ENCODE results near the gene LGALS9B.
"Not testable (repeated sequence)": the region's sequence is repeated elsewhere in the genome, so short reads cannot be mapped to it uniquely, and the experiment has no call there.

Gene LGALS9B

DNA sequence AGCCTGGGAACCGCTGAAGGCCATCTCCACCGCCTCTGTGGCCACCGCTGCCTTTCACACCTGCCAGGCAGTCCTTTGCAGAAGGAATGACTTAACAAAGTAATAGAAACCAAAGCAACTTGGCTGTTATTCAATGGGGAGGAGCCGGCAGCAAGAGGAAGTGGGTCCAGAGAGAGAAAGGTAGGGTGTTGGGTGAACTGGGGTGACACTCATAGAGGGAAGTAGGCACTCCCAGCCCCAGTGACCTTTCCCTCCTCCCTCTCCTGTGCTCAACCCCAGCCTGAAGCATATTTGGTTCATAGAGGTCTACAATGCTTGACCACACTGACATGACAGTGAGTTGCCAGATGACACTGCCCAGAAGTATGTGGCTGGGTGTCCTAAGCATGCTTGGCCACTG, at the start of gene LGALS9B:
Gene LGALS9B, minus strand, starts transcription at position 93 of the 400 bp plus-strand sequence. Its CDS starts 69 bp downstream, at position 24.
- DNase-seq (ENCODE audit: low read depth in 1 of 2, low spot score in 1 of 2): not testable (repeated sequence)

DNA sequence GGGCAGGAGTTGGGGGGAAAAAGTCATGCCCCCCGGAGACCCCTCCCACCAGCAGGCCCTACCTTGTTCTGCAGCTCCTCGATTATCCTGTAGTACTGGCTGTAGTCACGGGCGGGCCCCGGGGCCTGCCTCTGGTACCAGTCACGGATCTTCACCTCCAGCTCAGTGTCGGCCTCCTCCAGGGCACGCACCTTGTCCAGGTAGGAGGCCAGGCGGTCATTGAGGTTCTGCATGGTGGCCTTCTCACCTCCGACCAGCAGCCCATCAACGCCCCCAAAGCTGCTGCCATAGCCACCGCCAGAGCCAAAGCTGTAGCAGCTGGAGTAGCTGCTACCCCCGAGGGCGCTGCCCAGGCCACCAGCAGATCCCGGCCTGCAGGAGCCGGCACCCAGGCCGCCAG, 49.6 kb upstream of the LGALS9B start:
- DNase-seq (ENCODE audit: low read depth in 1 of 2, low spot score in 1 of 2): not testable (repeated sequence)

DNA sequence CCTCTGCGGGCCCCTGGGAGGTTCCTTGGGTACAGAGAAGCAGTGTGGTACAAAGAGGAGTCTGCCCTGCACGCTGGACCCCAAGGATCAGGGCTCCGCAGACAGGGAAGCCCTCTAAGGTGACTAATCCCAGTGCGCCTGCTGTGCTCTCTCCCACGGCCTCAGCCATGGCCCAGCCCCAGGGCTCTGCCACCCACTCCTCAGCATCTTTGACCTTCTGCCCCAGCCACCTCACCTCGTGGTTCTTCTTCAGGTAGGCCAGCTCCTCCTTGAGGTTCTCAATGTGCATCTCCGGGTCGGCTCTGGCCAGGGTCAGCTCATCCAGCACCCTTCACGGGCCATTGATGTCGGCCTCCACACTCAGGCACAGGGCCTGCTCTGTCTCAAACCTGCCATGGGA, 47.8 kb upstream of the LGALS9B start:
- DNase-seq (ENCODE audit: low read depth in 1 of 2, low spot score in 1 of 2): not testable (repeated sequence)

DNA sequence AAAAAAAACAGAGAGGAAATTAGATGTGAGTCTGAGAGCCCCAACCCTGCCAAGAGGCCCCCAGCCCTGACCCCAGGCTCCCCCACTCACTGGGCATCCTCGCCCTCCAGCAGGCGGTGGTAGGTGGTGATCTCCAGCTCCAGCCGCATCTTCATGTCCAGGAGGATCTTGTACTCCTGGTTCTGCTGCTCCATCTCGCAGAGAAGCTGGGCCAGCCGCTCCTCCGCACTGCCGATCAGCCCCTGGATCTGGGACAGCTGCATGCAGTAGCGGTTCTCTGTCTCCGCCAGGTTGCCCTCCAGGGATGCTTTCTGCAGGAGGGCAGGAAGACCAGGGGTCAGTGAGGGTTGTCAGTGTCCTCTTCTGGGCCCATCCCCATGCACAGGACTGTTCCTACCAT, 46.2 kb upstream of the LGALS9B start:
- not testable (repeated sequence) for DNase-seq (ENCODE audit: low read depth in 1 of 2, low spot score in 1 of 2)

DNA sequence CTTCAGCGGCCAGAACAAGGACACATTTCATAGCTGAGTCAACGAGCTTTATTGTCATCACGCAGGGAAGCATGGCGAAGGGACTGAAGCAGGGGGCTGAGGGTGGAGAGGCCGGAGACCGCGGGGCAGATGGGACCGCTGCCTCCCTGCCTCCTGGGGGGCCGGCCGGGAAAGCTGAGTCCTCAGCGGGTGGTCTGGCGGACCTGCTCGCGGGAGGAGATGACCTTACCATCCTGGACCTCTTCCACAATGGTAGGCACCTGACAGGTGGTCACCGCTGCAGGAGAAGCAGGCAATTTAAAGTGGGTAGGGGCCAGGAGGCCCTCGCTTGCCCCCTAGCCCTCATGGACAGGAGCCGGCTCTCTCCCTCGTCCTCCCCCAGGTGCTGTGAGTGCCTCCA, 45.0 kb upstream of the LGALS9B start:
- not testable (repeated sequence) for DNase-seq (ENCODE audit: low read depth in 1 of 2, low spot score in 1 of 2)

DNA sequence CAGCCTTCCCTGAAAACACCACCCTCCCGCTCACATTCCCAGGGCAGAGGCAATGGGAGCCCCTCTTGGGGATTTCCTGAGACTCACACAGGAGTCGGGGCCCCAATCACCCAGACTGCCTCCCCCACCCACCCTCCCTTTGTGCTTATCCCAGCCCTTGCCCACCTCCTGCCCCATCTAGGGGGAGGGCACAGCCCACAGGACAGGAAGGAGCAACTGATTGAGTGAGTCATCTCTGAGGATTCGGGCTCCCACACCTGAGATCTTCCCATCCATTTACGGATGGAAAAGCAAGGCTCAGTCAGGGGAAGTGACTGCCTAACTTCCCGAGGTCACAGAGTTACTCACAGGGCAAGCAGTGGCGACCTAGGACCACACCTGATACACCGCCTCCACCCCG, 44.4 kb upstream of the LGALS9B start:
- DNase-seq (ENCODE audit: low read depth in 1 of 2, low spot score in 1 of 2): not testable (repeated sequence)

DNA sequence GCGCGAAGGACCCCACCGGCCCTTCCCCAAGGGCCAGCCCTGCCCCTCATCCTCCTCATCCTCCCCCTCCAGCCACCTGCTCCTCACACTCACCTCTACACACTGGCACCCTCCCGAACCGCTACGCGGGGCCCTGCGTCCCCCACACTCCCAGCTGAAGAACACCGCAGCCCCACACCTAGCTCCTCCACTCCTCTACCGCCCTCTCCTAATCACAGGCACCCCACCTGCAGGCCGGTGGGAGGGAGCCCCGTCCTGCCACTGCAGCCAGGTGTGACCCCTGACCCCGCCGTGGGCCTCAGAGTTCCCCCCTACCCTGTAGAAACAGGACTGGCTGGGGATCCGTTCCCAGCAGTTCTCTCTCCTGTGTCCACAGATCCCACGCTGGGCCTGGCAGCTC, 38.0 kb upstream of the LGALS9B start:
- DNase-seq (ENCODE audit: low read depth in 1 of 2, low spot score in 1 of 2): not testable (repeated sequence)

DNA sequence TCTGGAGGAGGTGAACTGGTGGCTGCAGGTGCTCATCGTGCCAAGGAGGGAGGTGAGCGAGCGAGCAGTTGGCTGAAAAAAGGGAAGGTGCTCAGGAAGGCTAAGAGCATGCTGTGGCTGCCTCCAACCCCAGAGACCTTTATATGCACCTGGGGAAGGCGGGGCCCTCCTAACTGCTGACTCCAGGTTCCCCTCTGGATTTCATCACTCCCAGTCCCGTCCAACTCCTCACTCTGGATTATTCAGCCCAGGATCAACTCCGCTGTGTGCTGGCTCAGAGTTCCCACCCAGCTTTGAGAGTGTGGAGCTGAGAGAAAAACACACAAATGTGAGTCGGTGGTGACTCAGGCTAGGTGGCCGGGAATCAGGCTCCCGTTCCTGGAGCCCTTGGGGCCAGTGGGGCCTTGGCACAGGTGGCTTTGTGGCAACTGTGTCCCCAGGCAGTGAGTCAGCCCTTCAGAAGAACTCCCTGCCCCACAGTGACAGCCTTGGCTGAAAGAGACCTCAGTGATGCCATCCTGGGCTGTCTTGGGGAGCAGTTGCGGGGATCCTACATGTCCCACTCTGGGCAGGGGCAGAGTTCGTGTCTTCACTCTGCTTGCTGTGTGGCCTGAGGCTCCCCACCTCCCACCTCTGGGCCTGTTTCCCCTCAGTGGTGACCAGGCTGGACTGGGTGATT, 37.2 kb upstream of the LGALS9B start:
- DNase-seq (ENCODE audit: low read depth in 1 of 2, low spot score in 1 of 2): not testable (repeated sequence)

DNA sequence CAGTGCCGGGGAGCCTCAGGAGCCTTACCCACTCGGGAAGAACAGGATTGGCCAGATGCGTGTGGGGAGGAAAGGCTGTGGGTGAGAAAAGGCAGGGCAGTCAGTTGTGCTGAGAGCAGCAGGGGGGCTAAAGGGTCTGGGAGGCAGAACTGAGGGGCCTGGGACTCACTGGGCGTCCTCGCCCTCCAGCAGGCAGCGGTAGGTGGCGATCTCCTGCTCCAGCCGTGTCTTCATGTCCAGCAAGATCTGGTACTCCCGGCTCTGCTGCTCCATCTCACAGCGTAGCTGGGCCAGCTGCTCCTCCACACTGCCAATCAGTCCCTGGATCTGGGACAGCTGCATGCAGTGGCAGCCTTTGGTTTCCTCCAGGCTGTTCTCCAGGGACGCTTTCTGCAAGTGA, 34.6 kb upstream of the LGALS9B start:
- DNase-seq (ENCODE audit: low read depth in 1 of 2, low spot score in 1 of 2): not testable (repeated sequence)

DNA sequence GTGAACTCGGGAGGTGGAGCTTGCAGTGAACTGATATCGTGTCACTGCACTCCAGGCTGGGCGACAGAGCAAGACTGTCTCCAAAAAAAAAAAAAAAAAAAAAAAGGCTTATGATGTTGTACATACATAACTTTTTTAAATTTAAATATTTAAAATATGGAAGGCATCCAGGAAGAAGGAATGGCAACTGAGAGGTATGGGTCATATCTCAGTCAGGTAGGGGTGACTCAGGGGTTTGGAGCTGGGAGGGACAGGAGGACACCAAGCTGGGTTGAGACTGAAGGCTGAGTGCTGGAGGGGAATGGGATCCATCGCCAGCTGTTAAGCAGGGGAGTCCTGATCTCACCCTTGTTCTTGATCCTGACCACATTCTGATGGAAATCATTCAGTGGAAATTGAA, 33.0 kb upstream of the LGALS9B start:
- DNase-seq (ENCODE audit: low read depth in 1 of 2, low spot score in 1 of 2): not testable (repeated sequence)

DNA sequence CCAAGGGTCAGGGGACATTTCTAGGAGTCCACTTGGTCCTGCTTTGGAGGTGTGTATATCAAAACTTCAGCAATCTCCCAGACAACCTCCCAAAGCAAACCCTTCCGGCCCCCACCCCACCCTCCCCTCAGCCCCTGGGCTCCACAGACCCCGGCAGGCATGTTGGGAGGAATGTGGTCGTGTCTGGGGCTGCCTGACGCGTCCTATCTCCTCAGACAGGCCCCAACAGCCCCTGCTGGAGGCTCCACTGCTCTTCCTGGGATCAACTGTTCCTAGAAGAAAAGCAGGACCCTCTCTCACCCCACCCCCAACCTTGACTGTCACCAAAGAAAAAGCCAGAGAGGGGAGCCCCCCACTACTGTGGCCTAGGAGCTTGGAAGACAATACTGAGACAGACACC, 28.1 kb upstream of the LGALS9B start:
- not testable (repeated sequence) for DNase-seq (ENCODE audit: low read depth in 1 of 2, low spot score in 1 of 2)

DNA sequence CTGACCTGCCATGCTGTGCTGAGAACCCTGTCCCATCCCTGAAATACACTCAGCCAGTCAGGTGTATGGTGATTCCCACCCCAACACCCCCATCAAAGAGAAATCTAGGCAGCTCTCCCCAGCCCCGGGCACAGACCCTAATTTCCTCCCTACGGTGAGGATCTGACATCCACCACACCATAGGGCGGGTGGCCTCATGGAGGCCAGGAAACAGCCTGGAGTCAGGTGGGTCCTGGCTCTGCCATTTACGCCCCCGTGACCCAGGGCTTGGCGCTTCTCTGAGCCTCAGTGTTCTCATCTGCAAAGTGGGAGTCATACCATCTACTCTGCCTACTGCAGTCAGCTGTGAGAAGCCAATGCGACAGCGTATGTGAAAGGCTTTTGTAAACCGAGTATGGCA, 27.4 kb upstream of the LGALS9B start:
- DNase-seq (ENCODE audit: low read depth in 1 of 2, low spot score in 1 of 2): not testable (repeated sequence)

DNA sequence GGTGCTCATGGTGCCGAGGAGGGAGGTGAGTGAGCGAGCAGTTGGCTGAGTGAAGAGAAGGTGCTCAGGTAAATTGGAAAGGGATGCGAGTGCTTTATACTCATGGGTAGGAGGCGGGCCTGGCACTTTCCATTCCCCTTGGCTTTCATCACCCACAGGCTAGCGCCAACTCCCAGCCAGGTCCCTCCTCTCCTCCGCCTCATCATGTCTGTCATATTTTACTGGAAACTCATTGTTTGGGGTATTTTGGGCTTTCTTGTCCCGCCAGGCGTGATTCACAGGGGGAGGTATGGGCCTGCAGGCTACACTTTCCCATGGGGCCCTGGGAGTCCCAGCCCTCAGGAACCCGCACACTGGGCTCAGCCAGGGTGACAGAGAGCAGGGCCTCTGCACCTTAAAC, 26.8 kb upstream of the LGALS9B start:
- not testable (repeated sequence) for DNase-seq (ENCODE audit: low read depth in 1 of 2, low spot score in 1 of 2)

DNA sequence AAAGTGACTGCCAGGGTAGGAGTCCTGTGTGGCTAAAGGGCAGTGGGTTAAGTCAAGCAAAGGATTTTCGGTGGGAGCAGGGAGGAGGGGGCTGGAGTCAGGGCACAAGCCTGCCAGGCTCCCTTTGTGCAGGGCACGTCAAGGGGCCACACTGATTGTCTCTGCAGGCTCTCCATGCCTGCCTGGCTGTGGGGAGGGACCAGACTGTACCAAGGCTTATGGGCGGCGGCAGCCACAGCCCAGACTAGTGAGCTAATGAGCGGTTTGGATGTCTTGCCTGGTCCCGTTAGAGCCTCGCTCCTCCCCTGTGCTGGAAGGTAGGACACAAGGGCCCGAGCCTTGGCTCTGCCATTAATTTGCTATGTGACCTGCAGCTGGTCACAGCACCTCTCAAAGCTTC, 25.6 kb upstream of the LGALS9B start:
- not testable (repeated sequence) for DNase-seq (ENCODE audit: low read depth in 1 of 2, low spot score in 1 of 2)

DNA sequence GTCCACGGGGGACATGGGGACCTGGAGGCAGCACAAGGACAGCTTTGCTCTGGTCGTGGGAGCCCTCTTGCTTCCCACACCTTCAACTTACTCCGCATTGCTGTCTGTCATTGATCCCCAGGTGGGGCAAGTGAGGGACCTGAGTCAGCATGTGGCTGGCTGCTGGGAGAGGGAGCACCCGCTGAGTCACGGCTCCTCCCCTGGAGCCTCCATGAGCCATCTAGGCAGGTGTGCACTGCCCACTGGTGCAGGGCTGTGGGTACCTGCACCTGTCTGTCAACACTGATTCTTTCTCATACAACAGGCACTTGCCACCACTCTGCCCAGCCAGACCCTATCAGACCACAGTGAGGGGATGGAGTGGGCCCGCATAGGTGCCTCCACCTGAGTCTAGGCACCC, 24.8 kb upstream of the LGALS9B start:
- DNase-seq (ENCODE audit: low read depth in 1 of 2, low spot score in 1 of 2): not testable (repeated sequence)

DNA sequence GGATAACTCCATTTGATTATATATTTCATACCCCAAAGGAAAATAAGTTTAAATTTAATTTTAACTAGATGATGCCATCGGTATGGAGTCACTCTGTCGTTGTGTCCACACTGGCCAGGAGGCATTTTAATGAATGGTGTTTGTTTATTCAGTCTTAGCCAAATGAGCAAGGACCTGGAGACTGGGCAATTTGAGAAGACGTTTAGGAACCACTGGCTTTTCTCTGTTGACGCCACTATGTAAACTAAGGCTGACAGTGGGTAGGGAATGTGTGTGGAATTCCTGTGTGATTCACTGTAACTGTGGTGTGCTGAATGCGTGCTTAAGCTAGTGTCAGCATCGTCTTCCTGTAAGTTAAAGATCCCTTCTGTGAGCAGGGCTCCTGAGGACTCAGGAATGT, 17.6 kb upstream of the LGALS9B start:
- DNase-seq (ENCODE audit: low read depth in 1 of 2, low spot score in 1 of 2): not testable (repeated sequence)

DNA sequence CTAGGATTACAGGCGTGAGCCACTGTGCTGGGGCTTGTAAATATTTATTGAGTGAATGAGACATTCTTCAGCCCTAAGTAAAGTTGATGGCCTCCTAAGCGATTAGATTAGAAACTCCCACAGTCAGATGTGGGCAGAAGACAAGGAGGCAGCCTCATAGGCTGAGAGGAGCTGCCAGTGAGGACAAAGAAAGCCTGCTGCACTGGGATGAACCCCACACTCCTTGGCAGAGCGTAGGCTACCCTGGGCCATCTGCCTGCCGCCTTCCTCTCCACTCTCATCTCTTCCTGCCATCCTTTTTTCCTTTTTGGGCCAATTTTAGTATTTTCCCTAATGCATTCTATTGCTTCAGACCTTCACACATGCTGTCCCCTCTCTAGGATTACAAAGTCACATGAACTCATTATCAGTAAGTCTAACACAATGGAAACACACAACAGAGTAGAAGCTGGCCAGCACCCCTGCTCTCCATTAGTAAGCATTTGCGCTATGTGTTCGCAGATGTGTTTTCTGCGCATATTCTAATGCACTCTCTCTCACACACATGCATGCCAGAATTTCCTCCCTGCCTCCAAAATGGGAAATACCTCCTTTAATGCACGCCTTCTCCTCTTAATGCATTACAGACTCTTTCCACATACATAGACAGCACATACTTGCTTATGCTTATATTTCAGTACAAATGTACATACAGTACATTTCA, 12.7 kb upstream of the LGALS9B start:
- DNase-seq (ENCODE audit: low read depth in 1 of 2, low spot score in 1 of 2): not testable (repeated sequence)

DNA sequence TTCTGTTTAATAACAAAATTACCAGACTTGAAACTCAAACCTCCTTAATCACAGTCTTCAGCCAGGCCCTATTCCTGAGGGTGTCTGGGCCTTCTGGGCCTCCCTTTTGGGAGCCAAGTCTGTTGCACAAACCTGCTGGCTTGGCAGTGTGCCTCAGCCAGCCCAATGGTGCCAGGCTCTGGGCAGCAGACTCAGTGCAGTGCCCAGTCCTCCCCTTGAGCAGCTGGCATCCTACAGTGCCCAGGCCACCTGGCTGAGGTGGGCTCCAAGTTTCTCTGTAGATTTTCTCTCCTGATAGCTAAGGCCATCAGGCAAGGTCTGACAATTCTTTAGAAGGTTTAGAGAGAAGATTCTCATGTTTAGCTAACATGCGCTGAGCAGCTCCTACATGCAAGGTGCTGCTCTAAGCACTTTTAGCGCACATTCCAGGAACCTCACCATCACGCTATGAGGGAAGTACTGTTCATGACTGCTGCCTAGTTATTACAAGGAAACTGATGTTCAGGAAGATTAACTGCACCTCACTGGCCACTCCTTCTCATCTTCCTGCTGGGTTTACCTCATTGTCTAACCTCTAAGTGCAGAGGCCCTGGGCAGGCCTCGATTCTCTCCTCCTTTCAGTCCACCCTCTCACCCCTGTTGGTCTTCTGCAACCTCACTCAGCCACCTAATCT, 10.2 kb upstream of the LGALS9B start:
- not testable (repeated sequence) for DNase-seq (ENCODE audit: low read depth in 1 of 2, low spot score in 1 of 2)

DNA sequence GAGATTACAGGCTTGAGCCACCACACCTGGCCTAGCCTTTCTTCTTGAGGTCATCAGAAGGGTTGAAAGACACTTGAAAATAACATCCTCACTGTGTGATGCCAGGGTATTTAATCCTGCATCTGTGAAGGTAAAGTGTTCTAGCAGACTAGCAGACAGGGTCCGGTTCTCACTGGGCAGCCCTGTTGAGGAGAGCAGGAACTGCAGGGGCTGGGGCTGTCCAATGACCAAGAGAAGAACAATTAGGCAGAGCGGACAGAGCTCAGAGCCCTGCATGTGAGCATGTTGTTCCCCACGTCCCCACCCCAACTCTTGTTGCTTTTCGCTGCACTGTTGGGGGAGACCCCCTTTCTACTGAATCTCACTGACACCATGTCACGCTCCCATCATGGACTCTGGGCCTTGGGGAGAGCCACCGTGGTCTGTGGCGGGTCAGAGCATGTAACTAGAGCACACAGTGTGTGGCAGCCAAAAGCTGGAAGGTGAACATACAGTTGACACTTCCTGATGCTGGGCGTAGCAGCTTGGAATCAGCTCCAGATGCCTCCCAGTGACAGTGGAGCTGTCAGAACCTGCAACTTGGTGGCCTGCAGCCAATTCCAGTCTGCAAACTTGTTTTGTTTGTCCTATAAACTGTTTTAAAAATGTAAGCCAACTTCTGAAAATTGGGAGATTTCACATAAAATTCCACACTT, 7.9 kb upstream of the LGALS9B start:
- not testable (repeated sequence) for DNase-seq (ENCODE audit: low read depth in 1 of 2, low spot score in 1 of 2)

DNA sequence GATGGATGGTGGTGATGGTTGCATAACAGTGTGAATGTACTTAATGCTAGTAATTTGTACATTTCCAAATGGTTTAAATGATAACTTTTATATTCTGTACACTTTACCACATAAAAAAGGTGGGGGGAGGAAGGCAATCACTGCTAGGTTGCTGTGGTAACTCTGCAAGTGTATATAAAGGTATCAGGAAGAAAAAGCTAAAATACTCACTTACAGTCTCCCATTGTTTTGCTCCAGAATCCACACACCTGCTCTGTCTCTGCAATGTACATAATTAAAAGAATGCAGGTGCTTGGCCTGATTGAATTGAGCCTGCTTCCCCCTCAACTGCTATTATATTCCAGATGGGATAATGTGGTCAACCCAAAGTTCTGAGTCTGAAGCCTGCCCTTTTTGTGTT, 6.7 kb upstream of the LGALS9B start:
- not testable (repeated sequence) for DNase-seq (ENCODE audit: low read depth in 1 of 2, low spot score in 1 of 2)

DNA sequence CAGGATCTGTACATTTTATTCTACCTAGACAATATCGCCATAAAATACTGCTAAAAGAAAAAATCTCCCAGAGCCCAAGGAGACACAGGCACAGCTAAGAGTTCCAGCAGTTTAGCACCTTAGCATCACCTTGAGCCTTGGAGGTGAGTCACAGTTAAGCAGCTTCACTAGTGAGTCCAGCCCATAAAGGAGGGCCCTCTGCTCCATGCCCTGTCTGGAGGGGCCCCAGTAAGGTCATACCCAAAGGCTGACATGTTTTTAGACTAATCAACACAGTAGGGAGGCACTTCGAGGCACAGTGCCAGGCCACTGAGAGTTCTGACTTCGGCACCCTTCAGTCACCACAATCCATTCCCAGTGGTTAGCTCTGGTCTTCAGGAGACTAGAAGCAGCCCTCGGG, 2.6 kb upstream of the LGALS9B start:
- DNase-seq (ENCODE audit: low read depth in 1 of 2, low spot score in 1 of 2): not testable (repeated sequence)

All from activated T-helper 1 cell treated with anti-CD3 and anti-CD28 coated beads, Interleukin-2, amount 50 U/mL, for 16 hours (primary cell).